ENCODE measurements around the gene OBP2B.

OBP2B gene

DNA sequence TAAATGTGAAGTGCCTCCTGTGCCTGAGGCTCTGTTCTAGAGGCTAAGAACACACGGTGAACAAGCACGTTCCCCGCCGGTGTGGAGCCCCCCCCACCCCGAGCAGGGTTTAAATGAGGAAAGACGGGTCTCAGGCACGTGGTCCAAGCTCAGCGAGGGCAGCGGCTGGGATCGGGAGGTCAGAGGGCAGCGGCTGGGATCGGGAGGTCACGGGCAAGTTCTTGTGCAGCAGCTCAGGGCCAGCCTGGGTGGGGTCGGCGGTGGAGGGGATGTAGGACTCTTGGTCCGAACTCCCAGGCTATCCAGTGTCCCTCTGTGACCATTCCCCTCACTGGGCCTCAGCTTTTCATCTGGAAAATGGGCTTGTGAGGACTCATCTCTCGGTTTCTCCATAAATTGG, 42.7 kb downstream of the OBP2B start:
- DNase-seq (ENCODE audit: low spot score) = no peak
- TF ChIP-seq, protein P1, sequence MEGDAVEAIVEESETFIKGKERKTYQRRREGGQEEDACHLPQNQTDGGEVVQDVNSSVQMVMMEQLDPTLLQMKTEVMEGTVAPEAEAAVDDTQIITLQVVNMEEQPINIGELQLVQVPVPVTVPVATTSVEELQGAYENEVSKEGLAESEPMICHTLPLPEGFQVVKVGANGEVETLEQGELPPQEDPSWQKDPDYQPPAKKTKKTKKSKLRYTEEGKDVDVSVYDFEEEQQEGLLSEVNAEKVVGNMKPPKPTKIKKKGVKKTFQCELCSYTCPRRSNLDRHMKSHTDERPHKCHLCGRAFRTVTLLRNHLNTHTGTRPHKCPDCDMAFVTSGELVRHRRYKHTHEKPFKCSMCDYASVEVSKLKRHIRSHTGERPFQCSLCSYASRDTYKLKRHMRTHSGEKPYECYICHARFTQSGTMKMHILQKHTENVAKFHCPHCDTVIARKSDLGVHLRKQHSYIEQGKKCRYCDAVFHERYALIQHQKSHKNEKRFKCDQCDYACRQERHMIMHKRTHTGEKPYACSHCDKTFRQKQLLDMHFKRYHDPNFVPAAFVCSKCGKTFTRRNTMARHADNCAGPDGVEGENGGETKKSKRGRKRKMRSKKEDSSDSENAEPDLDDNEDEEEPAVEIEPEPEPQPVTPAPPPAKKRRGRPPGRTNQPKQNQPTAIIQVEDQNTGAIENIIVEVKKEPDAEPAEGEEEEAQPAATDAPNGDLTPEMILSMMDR (IDR thresholded peaks at IDR 0.05; ENCODE audit: extremely low read depth, missing control alignments) = no peak

DNA sequence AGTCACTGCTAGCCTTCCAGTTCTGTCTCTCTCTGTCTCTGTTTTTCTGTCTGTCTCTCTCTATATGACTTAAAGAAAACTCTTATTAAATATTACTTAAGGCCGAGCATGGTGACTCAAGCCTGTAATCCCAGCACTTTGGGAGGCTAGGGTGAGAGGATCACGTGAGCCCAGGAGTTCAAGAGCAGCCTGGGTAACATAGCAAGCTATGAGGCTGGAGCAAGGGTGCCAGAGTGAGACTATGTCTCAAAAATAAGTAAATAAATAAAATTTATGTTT, 43.7 kb downstream of the OBP2B start:
- no peak for DNase-seq (ENCODE audit: low spot score)
- TF ChIP-seq, protein P1 (IDR thresholded peaks at IDR 0.05; ENCODE audit: extremely low read depth, missing control alignments) = no peak

DNA sequence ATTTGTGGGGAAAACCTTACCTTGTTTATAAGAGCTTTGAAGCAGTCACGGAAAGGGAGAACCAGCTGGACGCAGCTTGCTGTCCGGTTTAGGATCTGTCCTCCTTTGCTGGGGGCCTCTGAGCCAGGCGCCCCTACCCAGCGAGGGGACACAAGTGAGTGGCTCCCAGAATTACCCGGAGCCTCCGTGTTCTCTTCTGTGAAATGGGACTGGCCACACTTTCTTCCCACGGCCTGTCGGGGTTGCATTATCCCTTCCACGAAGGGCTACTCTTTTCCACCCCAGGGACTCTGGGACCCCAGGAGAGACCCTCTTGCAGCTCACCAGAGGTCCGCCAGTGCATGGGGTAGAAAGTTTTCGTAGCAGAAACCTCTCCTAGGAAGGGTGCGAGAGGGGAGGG, 44.9 kb downstream of the OBP2B start:
- DNase-seq (ENCODE audit: low spot score) = peak; percentile 24
- TF ChIP-seq, protein P1 (IDR thresholded peaks at IDR 0.05; ENCODE audit: extremely low read depth, missing control alignments) = no peak

DNA sequence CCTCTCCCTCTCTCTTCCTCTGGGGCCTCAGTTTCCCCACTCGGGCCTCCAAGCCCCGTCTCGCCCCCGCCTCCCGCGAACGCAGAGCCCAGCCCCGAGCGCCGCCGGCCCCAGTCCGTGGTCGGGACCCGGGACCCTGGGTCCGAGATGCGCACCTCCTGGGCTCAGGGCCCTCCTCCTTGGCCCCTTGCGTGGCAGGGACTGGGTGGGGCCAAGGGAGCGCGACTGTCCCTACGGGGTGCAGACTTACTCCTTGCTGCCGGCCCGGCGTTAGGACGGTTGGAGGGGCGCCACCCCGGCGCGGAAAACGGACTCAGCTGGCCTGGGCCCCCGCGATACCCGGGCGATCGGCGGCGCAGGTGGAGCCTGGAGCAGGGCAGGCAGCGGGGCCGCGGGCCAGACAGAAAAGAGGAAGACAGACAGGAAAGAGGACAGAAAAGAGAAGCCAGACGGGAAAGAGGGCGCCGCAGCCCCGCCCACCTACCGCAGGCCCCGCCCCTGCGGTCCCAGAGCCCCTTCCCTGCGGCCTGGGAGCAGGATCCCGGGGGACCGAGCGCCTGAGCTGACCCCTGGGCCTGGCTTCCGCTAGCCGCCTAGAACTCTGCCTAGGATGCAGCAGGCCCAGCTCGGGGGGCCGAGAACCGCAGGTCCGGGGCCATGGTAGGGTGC, 45.4 kb downstream of the OBP2B start, which contains the start of gene GBGT1:
Gene GBGT1 (minus strand): TSS at position 411 of the 669 bp plus-strand sequence. CDS start 1,502 bp downstream, outside the sequence.
- TF ChIP-seq, protein P1 (IDR thresholded peaks at IDR 0.05; ENCODE audit: extremely low read depth, missing control alignments) = no peak
- peak; percentile 79 for DNase-seq (ENCODE audit: low spot score)

DNA sequence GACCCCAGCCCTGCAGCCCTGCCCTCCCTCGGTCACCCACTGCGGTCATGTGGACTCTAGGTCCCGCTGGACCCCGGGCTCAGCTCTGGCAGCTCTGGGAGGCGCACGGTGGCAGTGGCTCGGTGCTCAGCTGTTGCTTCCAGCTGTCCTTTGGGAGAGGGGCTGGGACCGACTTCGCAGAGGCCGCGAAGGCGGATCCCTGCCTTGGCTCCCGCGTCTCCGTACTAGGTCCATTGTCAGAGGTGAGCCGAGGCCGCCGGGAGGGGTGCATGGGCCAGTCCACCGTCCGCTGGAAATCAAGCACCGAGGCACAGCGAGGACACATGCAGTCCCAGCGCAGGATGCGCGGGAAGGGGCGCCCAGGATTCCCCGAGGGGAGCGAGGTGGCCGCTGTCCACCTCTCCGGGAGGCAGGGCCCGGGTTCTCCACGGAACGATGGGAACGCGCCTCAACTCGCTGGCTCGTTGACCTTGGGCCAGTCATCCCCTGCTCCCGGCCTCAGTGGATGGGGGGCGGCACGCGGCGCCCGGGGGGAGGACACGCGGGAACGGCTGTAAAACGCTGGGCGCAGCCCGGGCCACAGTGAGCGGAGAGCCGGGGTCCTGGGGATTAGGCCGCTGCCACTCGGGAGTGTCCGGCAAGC, 46.1 kb downstream of the OBP2B start:
- peak; percentile 12 for DNase-seq (ENCODE audit: low spot score)
- TF ChIP-seq, protein P1 (IDR thresholded peaks at IDR 0.05; ENCODE audit: extremely low read depth, missing control alignments) = no peak

DNA sequence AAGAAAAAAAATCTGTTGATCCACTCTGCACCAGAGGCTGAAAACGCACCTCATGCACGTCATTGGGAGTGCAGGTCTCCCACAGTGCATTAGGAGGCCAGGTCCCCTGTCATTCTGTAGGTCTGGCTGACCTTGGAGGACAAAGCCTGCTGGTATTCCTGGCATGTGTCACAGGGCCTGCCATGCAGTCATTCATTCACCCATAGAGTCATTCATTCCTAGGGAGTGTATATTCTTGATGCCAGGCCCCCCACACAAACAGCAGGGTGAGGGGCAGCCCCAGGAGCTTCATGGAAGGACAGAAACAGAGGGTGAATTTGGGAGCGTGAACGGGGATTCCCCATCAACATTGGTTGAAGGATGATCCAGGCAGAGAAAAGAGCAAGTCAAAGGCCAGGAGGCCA, 47.5 kb downstream of the OBP2B start:
- peak; percentile 10 for DNase-seq (ENCODE audit: low spot score)
- TF ChIP-seq, protein P1 (IDR thresholded peaks at IDR 0.05; ENCODE audit: extremely low read depth, missing control alignments) = no peak

DNA sequence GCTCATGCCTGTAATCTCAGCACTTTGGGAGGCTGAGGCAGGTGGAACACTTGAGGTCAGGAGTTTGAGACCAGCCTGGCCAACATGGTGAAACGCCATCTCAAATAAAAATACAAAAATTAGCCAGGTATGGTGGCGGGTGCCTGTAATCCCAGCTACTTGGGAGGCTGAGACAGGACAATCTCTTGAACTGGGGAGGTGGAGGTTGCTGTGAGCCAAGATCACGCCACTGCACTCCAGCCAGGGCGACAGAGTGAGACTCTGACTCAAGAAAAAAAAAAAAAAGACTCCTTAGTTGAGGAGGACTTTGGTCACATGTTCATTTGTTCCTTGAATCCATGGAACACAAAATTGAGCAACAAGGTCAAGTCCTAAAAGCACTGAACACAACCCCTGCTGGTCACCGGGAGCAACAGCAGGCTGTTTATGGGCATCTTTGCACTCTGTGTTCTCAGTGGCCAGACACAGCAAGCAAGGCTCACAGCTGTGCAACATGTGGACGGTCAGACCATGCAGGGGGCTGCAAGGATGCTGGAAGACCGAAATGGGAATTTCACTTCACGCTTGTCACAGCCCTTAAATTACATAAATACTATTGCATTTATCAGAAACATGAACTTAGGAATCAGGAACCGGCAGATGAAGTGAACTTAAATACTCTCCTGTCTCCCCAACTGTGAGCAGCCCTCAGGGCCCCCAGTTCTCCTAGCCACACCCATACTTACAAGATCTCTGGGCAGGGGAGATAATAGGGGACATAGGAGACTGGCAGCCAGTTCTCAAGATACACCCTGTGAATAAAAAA, 48.1 kb downstream of the OBP2B start:
- DNase-seq (ENCODE audit: low spot score) = peak; percentile 82
- TF ChIP-seq, protein P1 (IDR thresholded peaks at IDR 0.05; ENCODE audit: extremely low read depth, missing control alignments) = peak; percentile 82

Data from GM20000 (cell line).